GM12892 (cell line): Measurements from ENCODE around the gene SPATC1L.

Source experiments
- POLR2A ChIP-seq: IDR thresholded peaks from 2 replicates; pipeline ENCODE4 v1.6.1; 2011; ENCODE audit warnings: low read depth, low read length, control low read depth
- POLR2AphosphoS5 ChIP-seq: IDR thresholded peaks from 2 replicates; pipeline ENCODE4 v1.6.1; 2011; ENCODE audit warnings: low read depth, low read length, control low read depth
- TAF1 ChIP-seq: IDR thresholded peaks from 2 replicates; pipeline ENCODE4 v1.6.1; 2011; ENCODE audit warnings: low read depth, mild to moderate bottlenecking, control low read depth, low read length, borderline replicate concordance

- no peak for TF ChIP-seq POLR2AphosphoS5
- TF ChIP-seq TAF1, result no peak
- TF ChIP-seq POLR2A, result no peak
These were observed 12.7 kb downstream of the SPATC1L start for GRCh38 chr21:46171585-46171984.
